K562 (cell line): ENCODE data around the gene NPC1L1. TPM values are rescaled to one million over a fixed set of nuclear protein-coding genes. Genes with fewer than 3 reads are reported as not detected.
A peak's percentile ranks its signal among the peaks of the same experiment; 100 is the strongest.

Source experiments
- ATAC-seq: fragments of 200-7000 bp; cut with Tn5 transposase; 3 replicates; pipeline ENCODE4 v1.9.1; 2020; ENCODE audit warnings: moderate library complexity
- BruUV-seq: library from RNA; stranded (reverse); fragments of 400-500 nt; replicated peaks from 2 replicates; lab custom pipeline; 2021; lab: Mats Ljungman, UMichigan
- CTCF ChIA-PET: fragments of 300-600 bp; formaldehyde crosslinking; extraction: SDS; loops from one replicate; lab custom pipeline; 2021; ENCODE audit warnings: low intra/inter-chr PET ratio; lab: Yijun Ruan, JAX
- POLR2A ChIA-PET: fragments of 300-600, 350-650 bp; sonication (Branson Sonifier 250); formaldehyde crosslinking; extraction: SDS; loops from one replicate; lab custom pipeline; 2021; ENCODE audit warnings: antibody characterized with exemption, inconsistent platforms; lab: Yijun Ruan, JAX
- DNase-seq, 4 experiments: peaks; one replicate each; pipeline versions ENCODE4 v3.0.0 to v3.0.0-alpha.2; 2011 to 2018; ENCODE audit warnings: low spot score in 3 of 4, mixed read lengths in 3 of 4; ENCODE audit errors: extremely low read depth in 1 of 4
- FAIRE-seq: peaks from 2 replicates; lab custom pipeline; 2011; peaks lifted over from hg19 to GRCh38; lab: Jason Lieb, UNC
- H2AFZ ChIP-seq: 2 replicates; pipeline ENCODE4 v1.6.0; 2011; ENCODE audit warnings: low read depth, low read length, control low read depth, inconsistent platforms
- H3K27ac ChIP-seq: fragments of 200-600 bp; 3 replicates; pipeline ENCODE4 v1.8.0; 2011; ENCODE audit warnings: low read depth, mild to moderate bottlenecking, control low read depth, inconsistent platforms, low read length, moderate library complexity, mixed read lengths; ENCODE audit errors: extremely low read depth
- H3K27me3 ChIP-seq, 2 experiments: fragments of 300-600 bp in 1 of 2; 2 replicates in 1 of 2; 3 replicates in 1 of 2; pipeline versions ENCODE4 v1.6.0 to v1.8.0; 2011; ENCODE audit warnings: inconsistent platforms in 2 of 2, low read length in 2 of 2, mild to moderate bottlenecking in 1 of 2, mixed read lengths in 1 of 2, moderate library complexity in 1 of 2; ENCODE audit not compliant: control insufficient read depth in 2 of 2, insufficient read depth in 2 of 2
- H3K36me3 ChIP-seq: fragments of 300-600 bp; 3 replicates; pipeline ENCODE4 v1.8.0; 2011; ENCODE audit warnings: mild to moderate bottlenecking, low read length, inconsistent platforms; ENCODE audit not compliant: control insufficient read depth, insufficient read depth
- H3K4me1 ChIP-seq, 2 experiments: fragments of 200-600 bp in 1 of 2; replicated peaks in 1 of 2; 2 replicates in 1 of 2; 3 replicates in 1 of 2; pipeline versions ENCODE4 v1.5.1 to v1.8.0; 2011; ENCODE audit warnings: inconsistent platforms in 2 of 2, low read length in 2 of 2, mild to moderate bottlenecking in 1 of 2, mixed read lengths in 1 of 2, moderate library complexity in 1 of 2; ENCODE audit not compliant: control insufficient read depth in 2 of 2, insufficient read depth in 2 of 2
- H3K4me2 ChIP-seq: 2 replicates; pipeline ENCODE4 v1.6.1; 2011; ENCODE audit warnings: low read length, control low read depth, inconsistent platforms, mixed read lengths; ENCODE audit not compliant: insufficient read depth
- H3K4me3 ChIP-seq: fragments of 200-600 bp; sonication (generic), shearing (Covaris generic); 2 replicates; pipeline ENCODE4 v1.5.1; 2016; ENCODE audit warnings: control low read depth, inconsistent platforms
- H3K79me2 ChIP-seq: fragments of 200-600 bp; 3 replicates; pipeline ENCODE4 v1.8.0; 2011; ENCODE audit warnings: low read length, inconsistent platforms; ENCODE audit not compliant: control insufficient read depth, insufficient read depth
- H3K9ac ChIP-seq, 2 experiments: 2 replicates each; pipeline versions ENCODE4 v1.6.0 to v1.6.1; 2011; ENCODE audit warnings: low read depth in 2 of 2, low read length in 2 of 2, control low read depth in 1 of 2, inconsistent platforms in 1 of 2, mild to moderate bottlenecking in 1 of 2, mixed read lengths in 1 of 2; ENCODE audit not compliant: insufficient read depth in 1 of 2
- H3K9me1 ChIP-seq: one replicate; pipeline ENCODE4 v1.6.0; 2011; ENCODE audit warnings: inconsistent platforms, mild to moderate bottlenecking, low read length, moderate library complexity; ENCODE audit not compliant: control insufficient read depth, insufficient read depth
- H3K9me3 ChIP-seq: replicated peaks from 2 replicates; pipeline ENCODE4 v1.5.1; 2011; ENCODE audit warnings: low read depth, low read length, inconsistent platforms; ENCODE audit not compliant: control insufficient read depth, insufficient read depth
- H4K20me1 ChIP-seq: replicated peaks from 2 replicates; pipeline ENCODE4 v1.6.1; 2011; ENCODE audit warnings: low read length, inconsistent platforms, mixed read lengths; ENCODE audit not compliant: control insufficient read depth, insufficient read depth
- WGBS: fragments of 100-300 bp; shearing (Covaris generic); methylation state at CpG from one replicate; pipeline ENCODE4 v1.1.6; 2016; ENCODE audit warnings: low coverage, mixed read lengths; ENCODE audit not compliant: insufficient coverage; ENCODE audit errors: missing lambda C conversion rate; 5-methylcytosine and 5-hydroxymethylcytosine counted together
- in situ Hi-C: fragments of 300-500 bp; cut with MboI; formaldehyde crosslinking; loops from 4 replicates; pipeline ENCODE4 v1.15.0; 2018; ENCODE audit warnings: inconsistent platforms, mixed read lengths
- intact Hi-C: fragments of 100-400 bp; cut with micrococcal nuclease; formaldehyde crosslinking; loops from 2 replicates; pipeline ENCODE4 v1.14.2; 2022
- polyA plus RNA-seq, 8 experiments: library from polyadenylated mRNA; depleted of rRNA in 4 of 8; stranded (reverse) in 5 of 8; unstranded in 3 of 8; fragments of >200 nt; fragmentation: Nextera tagmentation in 2 of 8; fragmentation: Illumina TruSeq in 1 of 8; extraction: Ambion mirVana in 2 of 8; extraction: Trizol in 1 of 8; gene quantifications; 2 replicates each; pipeline versions ENCODE4 v1.2.1 to v1.2.3, GENCODE V29; 2011 to 2014; ENCODE audit warnings: inconsistent platforms in 1 of 8, missing spikeins in 1 of 8
- total RNA-seq, 7 experiments: library from RNA; depleted of rRNA in 6 of 7; stranded (reverse); fragments of >200 nt in 6 of 7; fragmentation: Illumina TruSeq in 2 of 7; extraction: Trizol in 2 of 7; gene quantifications; 2 replicates each; pipeline versions ENCODE4 v1.2.1 to v1.2.3, GENCODE V29; 2011 to 2021; ENCODE audit warnings: low replicate concordance in 1 of 7
- TF ChIP-seq, protein P1 (sequence below): fragments of 250-450 bp; sonication (Bioruptor Pico); IDR thresholded peaks from 2 replicates; pipeline ENCODE4 v1.8.0; 2022; ENCODE audit warnings: moderate library complexity, mild to moderate bottlenecking, inconsistent platforms
- TF ChIP-seq, protein P2 (sequence below): IDR thresholded peaks from 3 replicates; pipeline ENCODE4 v1.6.1; 2011; ENCODE audit warnings: borderline replicate concordance, mild to moderate bottlenecking; ENCODE audit not compliant: insufficient read length, insufficient read depth

Gene NPC1L1
- total and polyA plus RNA-seq, 9 of the 15 experiments (the other 6 are each of a cell fraction or from before 2014, with no cell fraction given) = 0.01 to 0.18 (median 0.07) TPM; not detected in 4

DNA sequence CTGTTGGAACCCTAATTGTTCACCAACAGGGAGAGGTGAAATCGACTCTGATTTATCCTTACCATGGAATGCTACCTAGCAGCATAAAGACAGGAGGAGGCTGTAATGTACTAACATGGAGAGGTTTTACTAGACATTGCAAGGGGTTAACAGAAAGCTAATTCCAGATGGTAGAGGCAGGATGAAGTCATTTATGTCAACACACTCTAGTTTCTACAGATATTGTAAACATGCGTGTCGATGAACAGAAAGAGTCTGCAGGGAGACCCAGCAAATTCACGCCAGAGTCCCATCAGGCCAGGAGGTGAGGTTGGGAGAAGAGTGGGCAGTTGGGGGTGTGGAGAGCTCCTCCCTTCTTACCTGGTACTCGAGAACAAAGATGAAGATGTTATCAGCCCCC is 7.0 kb downstream of the NPC1L1 start:
- Histone ChIP-seq H3K4me2 (no peak overlapping the region), H2AFZ (no peak overlapping the region), H3K9me1 (no peaks in the 10 kb centered on the region), H3K27me3 (no peaks in the 10 kb centered on the region), H3K9ac (no peak overlapping the region), H3K36me3 (no peaks in the 10 kb centered on the region), H3K4me1 (peaks cover 0 to 39% of the 10 kb centered on the region in 2 experiments; a peak in 2 of 5 replicates), H3K4me3 (no peak overlapping the region), H4K20me1 (no peaks in the 10 kb centered on the region), H3K9me3 (no peaks in the 10 kb centered on the region), H3K27ac (no peak overlapping the region), H3K79me2 (no peaks in the 10 kb centered on the region)
- 51% methylated on average over 5 of the region's 5 CpGs for WGBS
- ChIA-PET CTCF (no interaction called here), POLR2A (interaction anchor here (0.6 to 0.9 kb wide), 3 partner anchors 13 to 36 kb away, joined by 3 to 5 read pairs (median 3); no protein-coding TSS in a partner anchor)
- ATAC-seq = no peak
- no TSS peak for BruUV-seq
- FAIRE-seq = peak; percentile 32
- intact Hi-C loops = no loop called here
- TF ChIP-seq, protein P1, sequence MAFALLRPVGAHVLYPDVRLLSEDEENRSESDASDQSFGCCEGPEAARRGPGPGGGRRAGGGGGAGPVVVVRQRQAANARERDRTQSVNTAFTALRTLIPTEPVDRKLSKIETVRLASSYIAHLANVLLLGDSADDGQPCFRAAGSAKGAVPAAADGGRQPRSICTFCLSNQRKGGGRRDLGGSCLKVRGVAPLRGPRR (CRISPR knock-in tag) = 0 out of 2 replicates have a peak, but pooled peaks have one; percentile 32
- TF ChIP-seq, protein P2, sequence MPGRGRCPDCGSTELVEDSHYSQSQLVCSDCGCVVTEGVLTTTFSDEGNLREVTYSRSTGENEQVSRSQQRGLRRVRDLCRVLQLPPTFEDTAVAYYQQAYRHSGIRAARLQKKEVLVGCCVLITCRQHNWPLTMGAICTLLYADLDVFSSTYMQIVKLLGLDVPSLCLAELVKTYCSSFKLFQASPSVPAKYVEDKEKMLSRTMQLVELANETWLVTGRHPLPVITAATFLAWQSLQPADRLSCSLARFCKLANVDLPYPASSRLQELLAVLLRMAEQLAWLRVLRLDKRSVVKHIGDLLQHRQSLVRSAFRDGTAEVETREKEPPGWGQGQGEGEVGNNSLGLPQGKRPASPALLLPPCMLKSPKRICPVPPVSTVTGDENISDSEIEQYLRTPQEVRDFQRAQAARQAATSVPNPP = no peak
- DNase-seq = no peak
- in situ Hi-C loops = no loop called here
